HG03095 (cell line): ENCODE results near the gene RABGAP1L.

Experiments used
- ATAC-seq: cut with Tn5 transposase; IDR thresholded peaks from one replicate; pipeline ENCODE4 v1.9.1; 2021; ENCODE audit warnings: moderate library complexity; ENCODE audit not compliant: unreplicated experiment

Gene RABGAP1L

DNA sequence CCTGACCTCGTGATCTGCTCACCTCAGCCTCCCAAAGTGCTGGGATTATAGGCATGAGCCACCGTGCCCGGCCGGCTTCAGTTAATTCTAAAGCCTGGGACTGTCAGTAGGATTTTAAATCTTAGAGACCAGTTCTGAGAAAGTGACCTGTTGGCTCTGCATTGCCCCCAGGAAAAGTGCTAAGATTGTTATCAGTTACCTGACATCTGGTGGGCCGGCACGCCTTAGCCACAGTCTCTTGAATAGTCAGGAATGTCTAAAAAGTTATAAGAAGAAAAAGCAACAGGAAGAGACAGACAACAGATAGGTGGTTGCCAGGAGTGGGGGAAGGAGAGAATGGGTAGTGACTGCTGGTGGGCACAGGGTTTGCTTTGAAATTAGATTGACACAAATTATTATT, 35.1 kb downstream of the RABGAP1L start:
- no peak for ATAC-seq

DNA sequence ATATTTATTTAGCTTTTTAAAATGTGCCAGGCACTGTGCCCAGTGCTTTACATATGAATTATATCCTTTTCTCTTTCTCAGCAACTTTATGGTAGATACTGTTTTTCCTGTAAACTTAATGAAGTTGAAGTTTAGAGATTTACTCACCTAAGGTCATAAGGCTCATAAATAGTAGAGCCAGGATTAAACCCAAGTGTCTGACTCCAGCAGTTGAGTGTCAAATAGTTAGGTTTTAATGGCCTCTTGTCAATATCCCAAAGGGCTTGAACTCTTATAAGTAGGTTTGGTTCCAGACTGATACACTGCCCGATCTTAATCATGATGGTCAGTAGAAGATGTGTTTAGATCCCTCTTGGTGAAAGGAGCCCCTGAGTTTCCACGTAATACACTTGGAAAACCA, 37.8 kb downstream of the RABGAP1L start:
- ATAC-seq = no peak

DNA sequence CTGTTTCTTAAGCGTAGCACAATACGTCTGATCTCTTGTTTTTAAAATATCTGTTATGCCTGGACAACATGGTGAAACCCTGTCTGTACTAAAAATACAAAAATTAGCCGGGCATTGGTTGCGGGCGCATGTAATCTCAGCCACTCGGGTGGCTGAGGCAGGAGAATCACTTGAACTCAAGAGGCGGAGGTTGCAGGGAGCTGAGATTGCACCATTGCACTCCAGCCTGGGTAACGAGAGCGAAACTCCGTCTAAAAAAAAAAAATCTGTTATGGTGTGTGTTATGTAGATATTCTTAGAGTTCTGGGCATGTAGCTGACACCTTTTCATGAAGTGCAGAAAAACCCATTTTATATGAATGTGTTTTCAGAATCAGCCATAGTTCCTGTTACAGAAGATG, 38.2 kb downstream of the RABGAP1L start:
- no peak for ATAC-seq

DNA sequence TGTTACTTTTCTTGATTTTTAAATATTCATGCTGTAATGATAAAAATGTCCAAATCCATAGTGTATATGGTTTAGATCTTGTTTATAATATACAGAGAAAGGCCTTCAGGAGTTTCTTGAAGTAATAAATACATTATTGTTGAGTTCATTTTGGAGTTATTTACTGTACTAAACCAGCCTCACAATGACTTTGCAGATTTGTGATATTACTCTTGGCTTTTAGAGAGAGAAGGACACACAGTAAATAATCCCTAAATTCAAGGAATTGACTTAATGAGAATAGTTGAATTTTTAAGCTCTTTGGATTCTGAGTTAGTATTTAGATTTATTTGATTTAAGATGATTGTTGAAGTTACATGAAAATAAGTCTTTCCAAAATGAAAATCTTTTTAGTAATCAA, 38.9 kb downstream of the RABGAP1L start:
- no peak for ATAC-seq

DNA sequence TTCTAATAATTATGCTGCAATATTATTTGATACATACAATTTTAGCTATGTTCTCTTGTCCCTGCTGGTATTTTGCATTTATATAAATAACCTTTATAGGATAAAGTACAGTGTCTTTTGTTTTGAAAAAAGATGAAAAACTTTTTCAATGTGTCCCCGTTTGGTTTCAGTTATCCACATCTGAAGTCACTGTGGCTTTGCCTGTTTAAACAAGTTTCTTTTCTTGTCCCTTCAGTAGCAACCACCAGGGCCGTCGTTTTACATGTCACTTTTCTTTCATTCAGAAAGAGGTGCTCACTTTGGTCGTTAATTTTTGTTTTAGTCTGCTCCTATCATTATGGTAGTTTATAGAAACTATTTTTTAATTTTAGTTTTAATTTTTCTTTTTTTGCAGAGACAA, 41.4 kb downstream of the RABGAP1L start:
- no peak for ATAC-seq

DNA sequence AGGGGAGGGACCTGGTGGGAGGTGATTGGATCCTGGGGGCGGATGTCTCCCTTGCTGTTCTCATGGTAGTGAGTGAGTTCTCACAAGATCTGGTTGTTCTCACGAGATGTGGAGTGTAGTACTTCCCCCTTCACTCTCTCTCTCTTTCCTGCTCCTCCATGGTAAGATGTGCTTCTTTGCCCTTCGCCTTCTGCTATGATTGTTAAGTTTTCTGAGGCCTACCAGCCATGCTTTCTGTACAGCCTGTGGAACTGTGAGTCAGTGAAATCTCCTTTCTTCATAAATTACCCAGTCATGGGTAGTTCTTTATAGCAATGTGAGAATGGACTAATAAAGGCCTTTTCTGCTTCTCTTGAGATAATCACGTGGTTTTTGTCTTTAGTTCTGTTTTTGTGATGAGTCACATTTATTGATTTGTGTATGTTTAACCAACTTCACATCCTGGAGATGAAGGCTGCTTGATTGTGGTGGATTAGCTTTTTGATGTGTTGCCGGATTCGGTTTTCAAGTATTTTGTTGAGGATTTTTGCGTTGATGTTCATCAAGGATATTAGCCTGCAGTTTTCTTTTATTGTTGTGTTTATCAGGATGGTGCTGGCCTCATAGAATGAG, 45.5 kb downstream of the RABGAP1L start:
- ATAC-seq = no peak

DNA sequence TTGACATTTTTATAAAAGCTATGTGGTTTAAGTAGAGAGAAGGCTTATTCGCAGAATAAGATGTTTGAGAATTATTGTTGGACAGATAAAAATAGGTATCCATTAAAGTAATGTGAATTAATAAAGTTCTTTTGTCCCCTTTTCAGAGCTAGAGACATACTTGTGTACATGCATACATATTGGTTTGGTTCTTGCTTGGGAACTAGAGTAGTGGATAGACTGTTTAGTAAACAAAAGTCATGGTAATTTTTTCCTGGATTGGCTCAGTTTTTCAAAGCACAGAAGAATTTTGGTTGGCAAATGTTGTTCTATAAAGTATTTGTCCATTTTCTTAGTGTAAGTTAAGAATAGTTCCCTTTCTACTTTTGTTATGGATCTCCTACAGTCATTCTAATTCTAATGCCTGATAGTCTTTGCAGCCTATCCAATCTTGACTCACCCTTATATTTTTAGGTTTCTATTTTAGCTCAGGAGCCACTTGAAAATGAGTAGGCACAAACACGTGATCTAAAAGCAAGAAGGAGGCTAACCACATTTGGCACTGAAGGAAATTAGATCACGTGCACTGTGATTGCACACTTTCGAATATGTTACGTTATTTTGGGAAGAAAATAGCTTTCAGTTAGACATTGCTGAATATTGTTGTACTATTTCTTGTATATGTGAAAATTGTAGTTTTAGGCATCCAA, 47.0 kb downstream of the RABGAP1L start:
- no peak for ATAC-seq

DNA sequence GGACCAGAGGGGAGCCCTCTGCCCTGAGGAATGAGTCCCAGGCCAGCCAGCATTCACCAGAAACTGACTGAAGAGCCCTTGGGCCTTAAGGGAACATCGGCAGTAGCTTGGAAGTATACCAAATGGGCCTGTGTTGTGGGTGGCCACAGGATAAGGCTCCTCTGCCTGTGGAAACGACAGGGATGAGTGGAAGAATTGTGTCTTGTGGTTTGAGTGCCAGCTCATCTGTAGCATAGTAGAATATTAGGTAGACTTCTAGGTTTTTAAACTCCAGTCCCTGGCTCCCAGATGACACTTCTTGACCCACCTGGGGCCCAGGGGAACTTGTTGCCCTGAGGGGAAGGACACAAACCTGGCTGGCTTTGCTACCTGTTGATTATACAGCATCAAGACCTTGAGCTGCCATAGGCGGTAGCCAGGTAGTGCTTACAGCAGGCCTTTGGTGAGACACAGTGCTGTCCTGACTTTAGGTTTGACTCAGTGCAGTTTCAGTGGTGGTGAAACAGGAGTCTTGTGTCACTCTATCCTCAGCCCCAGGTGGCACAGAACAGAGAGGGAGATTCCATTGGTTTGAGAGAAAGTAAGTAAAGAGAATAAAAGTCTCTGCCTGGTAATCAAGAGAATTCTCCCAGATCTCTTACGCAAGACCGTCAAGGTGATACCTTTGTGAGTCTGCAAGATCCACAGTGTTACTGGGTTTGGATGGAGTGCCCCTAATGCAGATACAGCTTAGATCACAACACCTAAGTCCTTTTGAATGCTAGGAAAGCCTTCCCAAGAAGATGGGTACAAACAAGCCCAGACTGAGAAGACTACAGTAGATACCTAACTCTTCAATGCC, 50.2 kb downstream of the RABGAP1L start:
- ATAC-seq = peak; percentile 83

DNA sequence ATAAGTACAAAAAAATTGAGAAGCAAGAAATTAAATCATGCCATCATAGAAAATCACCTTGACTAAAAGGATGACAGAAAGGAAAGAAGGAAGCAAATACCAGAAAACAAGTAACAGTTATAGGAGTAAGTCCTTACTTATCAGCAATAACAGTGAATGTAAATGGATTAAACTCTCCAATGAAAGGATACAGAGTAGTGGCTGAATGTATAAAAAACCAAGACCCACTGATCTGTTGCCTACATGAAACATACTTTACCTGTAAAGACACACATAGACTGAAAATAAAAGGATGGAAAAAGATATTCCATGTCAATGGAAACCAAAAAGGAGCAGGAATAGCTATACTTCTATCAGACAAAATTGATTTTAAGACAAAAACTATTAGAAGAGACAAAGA, 52.2 kb downstream of the RABGAP1L start:
- no peak for ATAC-seq

DNA sequence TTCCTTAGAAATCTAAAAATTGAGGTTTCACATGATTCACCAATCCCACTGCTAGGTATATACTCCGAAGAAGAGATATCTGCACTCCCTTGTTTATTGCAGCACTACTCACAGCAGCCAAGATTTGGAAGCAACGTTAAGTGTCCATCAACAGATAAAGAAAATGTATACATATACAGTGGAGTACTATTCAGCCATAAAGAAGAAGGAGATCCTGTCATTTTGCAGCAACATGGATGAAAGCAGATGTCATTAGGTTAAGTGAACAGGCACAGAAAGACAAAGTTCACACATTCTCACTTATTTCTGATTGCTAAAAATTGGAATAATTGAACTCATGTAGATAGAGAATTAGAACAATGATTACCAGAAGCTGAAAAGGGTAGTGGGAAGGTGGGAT, 56.4 kb downstream of the RABGAP1L start:
- no peak for ATAC-seq

DNA sequence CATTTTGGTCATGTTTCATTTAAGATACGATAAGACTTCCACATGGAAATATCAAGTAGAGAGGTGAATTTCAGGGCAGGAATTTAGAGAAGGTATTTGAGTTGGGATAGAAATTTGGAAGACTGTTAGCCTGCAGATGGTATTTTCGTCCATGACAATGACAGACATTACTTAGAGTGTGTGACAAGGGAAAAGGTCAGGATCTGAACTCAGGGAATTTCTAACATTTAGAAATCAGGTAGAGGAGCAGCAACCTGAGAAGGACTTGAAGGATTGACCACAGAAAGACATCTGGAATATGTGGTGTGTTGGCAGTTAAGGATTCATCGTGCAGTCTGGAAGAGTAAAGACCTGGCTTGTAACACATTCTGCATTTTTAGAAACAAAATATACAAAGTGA, 57.9 kb downstream of the RABGAP1L start:
- no peak for ATAC-seq

DNA sequence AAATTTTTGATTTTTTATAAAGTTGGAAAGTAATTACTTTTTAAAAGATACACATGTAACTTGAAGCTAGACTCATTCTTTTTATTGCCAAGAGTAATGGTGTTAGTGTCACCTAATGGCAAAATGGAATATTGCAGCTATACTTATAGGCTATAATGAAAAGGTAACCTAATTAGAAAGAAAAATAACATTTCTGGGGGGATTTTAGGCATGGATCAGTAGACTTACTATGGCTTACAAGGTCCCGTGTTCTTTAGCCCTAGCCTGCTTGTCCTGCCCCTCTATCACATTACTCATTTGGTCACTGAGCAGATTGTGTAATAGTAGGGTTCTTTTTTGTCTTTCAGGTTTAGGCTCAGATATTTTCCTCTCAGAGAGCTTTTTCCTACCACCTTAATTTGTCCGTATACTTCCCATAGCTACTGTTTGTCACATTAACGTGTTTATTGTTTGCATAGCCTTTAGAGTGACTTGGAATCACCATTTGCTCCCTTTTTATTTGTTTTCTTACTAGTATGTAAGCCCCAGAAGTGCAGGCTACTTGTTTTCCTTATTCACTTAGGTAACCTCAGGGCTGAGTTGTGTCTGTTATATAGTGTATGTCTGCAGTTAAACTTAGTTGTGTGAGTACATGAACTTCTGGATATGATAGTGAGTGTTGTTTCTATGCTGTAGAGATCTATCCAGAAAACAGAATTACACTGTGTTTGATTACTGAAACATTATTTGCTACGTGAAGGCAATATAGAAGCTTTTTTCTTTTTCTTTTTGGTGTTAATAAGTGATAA, 58.7 kb downstream of the RABGAP1L start:
- ATAC-seq = no peak

DNA sequence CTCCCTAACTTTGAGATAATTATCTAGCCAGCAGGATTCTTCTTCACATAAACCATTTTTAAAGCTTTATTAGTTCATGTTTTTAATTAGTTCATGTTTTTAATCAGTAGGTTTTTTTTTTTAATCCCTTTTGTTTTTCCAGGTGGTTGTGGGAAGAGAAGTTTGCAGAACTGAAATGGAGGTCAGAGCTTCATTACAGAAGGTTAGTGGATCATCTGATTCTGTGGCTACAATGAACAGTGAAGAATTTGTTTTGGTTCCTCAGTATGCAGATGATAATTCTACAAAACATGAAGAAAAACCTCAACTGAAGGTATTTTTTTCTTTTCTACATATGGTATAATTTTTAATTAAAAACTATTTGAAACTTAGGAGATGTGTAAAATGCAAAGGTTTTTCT, 59.7 kb downstream of the RABGAP1L start:
- no peak for ATAC-seq

DNA sequence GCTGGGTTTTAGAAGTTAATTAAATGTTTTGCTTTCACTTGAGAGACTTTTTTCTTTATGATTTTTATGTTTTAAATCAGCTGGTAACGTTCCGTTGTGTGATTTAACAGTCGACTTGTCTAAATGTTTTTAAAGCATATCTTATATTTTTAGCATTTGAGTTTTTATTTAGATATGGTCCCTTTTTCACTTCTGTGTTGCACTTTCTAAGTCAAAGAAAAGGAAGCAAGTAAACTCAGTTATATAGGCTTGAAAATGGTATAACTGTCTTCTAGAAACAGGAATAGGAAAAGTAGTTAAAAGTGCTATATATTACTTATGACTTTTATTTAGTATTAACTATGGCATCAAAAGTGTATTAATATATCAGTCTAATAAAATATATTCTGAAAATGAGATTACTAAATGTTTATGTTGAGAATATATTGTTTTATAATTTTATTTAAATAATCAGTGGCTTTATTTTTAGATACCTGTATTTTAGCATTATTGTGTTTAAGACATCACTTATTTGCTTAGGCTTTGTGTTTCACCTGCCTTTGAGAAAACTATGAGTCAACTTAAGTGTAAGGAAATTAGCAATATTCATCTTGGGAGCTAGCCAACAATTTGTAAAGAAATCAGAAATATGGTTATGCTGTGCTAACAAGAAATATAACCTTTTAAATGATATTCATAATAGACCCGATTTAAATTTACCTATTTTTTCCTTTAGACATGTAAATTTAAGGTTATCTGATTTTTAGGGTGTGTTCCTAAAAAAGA, 60.5 kb downstream of the RABGAP1L start:
- ATAC-seq = peak; percentile 38

DNA sequence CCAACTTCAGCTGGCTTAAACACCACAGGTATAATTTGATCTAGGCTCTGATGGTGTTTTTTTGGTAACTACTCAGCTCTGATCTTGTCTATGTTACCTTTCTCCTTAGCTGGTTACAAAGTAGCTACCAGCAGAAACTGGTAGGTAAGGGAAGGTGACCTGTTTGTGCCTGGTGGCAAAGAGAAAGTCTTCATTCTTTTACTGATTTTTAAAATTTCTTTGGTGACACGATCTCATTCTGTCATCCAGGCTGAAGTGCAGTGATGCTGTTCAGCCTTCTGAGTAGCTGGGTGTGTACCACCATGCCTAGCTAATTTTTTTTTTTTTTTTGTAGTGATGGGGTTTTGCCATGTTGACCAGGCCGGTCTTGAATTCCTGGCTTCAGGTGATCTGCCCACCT, 62.4 kb downstream of the RABGAP1L start:
- no peak for ATAC-seq

DNA sequence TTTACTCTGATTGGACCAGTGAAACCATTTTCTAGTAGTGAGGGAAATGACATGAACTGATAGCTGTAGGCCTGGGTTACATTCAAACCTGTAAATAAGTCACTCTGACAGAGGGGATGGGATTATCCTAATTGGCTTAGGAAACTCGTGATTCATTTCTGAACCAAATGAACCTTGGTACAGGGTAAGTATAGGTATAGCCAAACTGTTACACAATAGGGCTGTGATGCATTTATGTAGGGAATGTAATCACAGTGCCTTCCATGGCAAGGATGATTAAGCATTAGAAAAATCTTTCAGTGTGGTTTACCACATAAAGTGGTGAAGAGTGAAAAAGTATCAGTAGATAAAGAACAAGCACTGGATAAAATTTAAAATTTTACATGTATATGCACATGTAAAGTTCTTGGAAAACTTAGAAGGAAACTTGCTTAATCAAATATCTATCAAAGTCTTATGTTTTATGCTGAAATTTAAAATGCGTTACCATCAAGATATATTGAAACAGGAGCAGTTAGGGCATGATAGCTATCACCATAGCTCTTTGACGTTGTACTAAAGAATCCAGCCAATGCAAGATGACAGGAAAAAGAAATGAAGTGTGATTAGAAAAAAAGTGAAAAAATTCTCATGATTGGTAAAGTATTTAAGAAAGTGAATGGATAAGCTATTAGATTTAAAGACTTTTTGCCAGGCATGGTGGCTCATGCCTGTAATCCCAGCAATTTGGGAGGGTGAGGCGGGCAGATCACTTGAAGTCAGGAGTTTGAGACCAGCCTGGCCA, 63.0 kb downstream of the RABGAP1L start:
- no peak for ATAC-seq

DNA sequence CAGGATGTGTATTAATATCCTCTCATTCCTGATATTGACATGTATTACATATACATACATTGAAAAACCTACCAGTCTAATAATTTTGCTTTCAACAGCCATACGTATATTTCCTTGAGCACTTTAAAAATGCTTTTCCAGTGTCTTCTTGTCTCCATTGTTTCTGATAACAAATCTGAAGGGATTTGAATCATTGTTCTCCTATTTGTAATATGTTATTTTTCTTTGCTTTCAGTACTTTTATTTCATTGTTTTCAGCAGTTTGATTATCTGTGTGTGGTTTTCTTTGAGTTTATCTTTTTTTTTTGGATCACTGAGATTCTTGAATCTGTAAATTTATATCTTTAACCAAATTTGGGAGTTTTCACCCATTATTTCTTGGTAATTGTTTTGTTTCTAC, 65.3 kb downstream of the RABGAP1L start:
- no peak for ATAC-seq

DNA sequence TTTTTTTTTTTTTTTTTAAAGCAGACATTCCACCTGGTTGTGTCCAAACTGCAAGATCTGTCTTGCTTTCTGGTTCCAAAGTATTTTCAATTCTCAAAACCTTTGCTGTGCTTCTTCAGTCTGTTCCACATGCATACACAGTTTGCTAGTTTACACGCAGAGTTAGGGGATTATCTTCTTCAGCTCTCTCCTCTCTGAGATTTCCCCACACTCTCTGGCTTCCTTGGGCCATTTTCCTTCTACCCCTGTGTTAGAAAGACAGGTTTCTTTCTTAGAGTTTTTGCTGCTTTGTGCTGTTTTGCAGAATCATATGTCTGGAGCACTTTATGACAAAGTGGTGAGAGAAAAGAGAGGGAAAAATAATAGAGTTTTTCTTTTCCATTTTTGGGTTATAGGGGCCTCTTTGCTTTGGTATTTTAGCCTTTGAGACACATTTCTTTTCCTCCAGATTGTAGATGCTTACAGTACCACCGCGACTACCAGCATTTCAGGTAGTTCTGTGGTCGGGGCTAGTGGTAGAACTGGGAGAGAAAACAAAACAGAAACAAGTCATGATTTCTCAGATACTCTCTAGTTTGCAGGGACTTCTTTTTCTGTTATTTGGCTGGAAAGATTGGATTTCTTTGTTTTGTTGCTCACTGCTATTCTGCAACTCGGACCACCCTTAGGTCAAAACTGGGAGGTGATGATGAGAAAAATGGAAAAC, 66.3 kb downstream of the RABGAP1L start:
- peak; percentile 92 for ATAC-seq

DNA sequence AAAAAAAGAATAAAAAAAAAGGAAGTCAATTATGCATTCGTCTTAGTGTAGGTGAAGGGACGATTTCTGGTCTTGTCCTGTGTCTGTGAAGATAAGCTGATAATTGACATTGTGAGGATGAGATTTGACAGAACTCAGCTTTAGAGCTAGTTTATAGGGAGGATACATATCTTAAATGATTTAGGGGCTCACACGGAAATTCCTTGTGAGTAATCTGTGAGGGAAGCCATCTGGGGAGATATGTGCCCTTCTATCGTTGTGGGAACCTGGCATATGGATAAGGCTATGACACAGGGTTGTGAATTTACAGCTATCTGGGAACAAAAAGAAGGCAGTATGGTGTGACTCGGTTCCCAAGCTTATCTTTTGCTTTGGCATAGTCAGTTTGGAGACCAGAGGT, 71.1 kb downstream of the RABGAP1L start:
- ATAC-seq = no peak
